Psoas muscle (tissue), 8 donors: ENCODE results near the gene MYF6. TPM values are rescaled to one million over a fixed set of nuclear protein-coding genes. Genes with fewer than 3 reads are reported as not detected.

Experiments
- ATAC-seq, 4 donors: fragments of 200-7000 bp; cut with Tn5 transposase; one replicate each; pipeline ENCODE4 v1.9.1; 2020; ENCODE audit warnings: moderate library complexity in 3 of 4, mild to moderate bottlenecking in 2 of 4
- DNase-seq, 2 donors: peaks; one replicate each; pipeline ENCODE4 v3.0.0-alpha.2; 2020
- H3K27ac ChIP-seq: fragments of 200-600 bp; one replicate; pipeline ENCODE4 v1.8.0; 2022
- H3K27me3 ChIP-seq, 3 donors: fragments of 200-600 bp in 1 of 3; one replicate each; pipeline versions ENCODE4 v1.6.1 to v1.8.0; 2013 to 2022; ENCODE audit warnings: low read length in 2 of 3, mild to moderate bottlenecking in 2 of 3, moderate library complexity in 1 of 3; ENCODE audit not compliant: insufficient read depth in 3 of 3
- H3K36me3 ChIP-seq, 2 donors: fragments of 200-600 bp in 1 of 2; one replicate each; pipeline versions ENCODE4 v1.6.1 to v1.8.0; 2013 to 2022; ENCODE audit warnings: low read depth in 1 of 2, mild to moderate bottlenecking in 1 of 2, moderate library complexity in 1 of 2; ENCODE audit not compliant: insufficient read depth in 1 of 2
- H3K4me1 ChIP-seq: fragments of 200-600 bp; one replicate; pipeline ENCODE4 v1.8.0; 2022
- H3K4me3 ChIP-seq: fragments of 200-600 bp; one replicate; pipeline ENCODE4 v1.8.0; 2022; ENCODE audit warnings: mild to moderate bottlenecking
- H3K9me3 ChIP-seq: fragments of 200-600 bp; one replicate; pipeline ENCODE4 v1.8.0; 2022
- CTCF ChIP-seq: fragments of 200-600 bp; IDR thresholded peaks from one replicate; pipeline ENCODE4 v1.8.0; 2022; ENCODE audit warnings: antibody characterized with exemption
- WGBS, 3 donors: extraction: QIAGEN DNeasy Blood & Tissue Kit; methylation state at CpG; one replicate each; pipeline versions ENCODE4 v1.1.6 to v1.1.7; 2013; 5-methylcytosine and 5-hydroxymethylcytosine counted together
- intact Hi-C, 2 donors: fragments of 100-400 bp; cut with DNase I; formaldehyde crosslinking; loops; one replicate each; pipeline versions ENCODE4 v1.11.0 to v1.14.2; 2022
- polyA plus RNA-seq, 3 donors: library from polyadenylated mRNA; stranded (reverse); fragments of 200-250 nt; gene quantifications; one replicate each; pipeline ENCODE4 v1.2.3, GENCODE V29; 2013
- total RNA-seq, 4 donors: library from RNA; stranded (reverse); fragmentation: NEBNext Ultra II Directional in 2 of 4; extraction: Animal tissue kit (Norgen Biotek cat#: 25700) in 2 of 4; gene quantifications; one replicate each; pipeline versions ENCODE4 v1.2.1 to v1.2.4, GENCODE V29; 2021 to 2023
- donor health status: healthy with polysubstance abuse.
- donor health status: DM: no; HTN: no; CAD: no; lungs with moderate emphysema.
- donor health status: Bipolar disorder and iron deficiency.
- donor health status: healthy.
- donor health status: DM: yes; HTN: yes; CAD: no.
- donor health status: DM: no; HTN: no; CAD: no.
- donor health status: DM: no; HTN: no; CAD: no.
- donor health status: DM: yes; HTN: yes; CAD: no.

MYF6 gene
- total and polyA plus RNA-seq, 7 donors = 66.7 to 1,359 (median 377) TPM

- no peak overlapping the region for H3K4me3 ChIP-seq
- no peak overlapping the region for H3K27ac ChIP-seq
- WGBS, 3 donors = 21 to 62% (median 33%) methylated on average over 2 of the region's 2 CpGs
- TF ChIP-seq CTCF = no peak
- no peaks in the 10 kb centered on the region for H3K9me3 ChIP-seq
- H3K4me1 ChIP-seq = no peaks in the 10 kb centered on the region
- intact Hi-C loops = no loop called here
- ATAC-seq = no peak
- no peaks in the 10 kb centered on the region for H3K27me3 ChIP-seq
- no peaks in the 10 kb centered on the region for H3K36me3 ChIP-seq
- no peak for DNase-seq
Observed at GRCh38 chr12:80749456-80749855, 42.0 kb downstream of the MYF6 start.

- no peak overlapping the region for H3K27ac ChIP-seq
- TF ChIP-seq CTCF = no peak
- no peaks in the 10 kb centered on the region for H3K27me3 ChIP-seq
- H3K4me3 ChIP-seq = no peak overlapping the region
- no peaks in the 10 kb centered on the region for H3K36me3 ChIP-seq
- ATAC-seq (no peak), DNase-seq (no peak)
- H3K9me3 ChIP-seq = no peaks in the 10 kb centered on the region
- peaks cover 5% of the 10 kb centered on the region for H3K4me1 ChIP-seq
- intact Hi-C loops = loop anchor here in 1 of 2 donors (5.0 kb wide), 1 partner anchor 35 kb away; the partner anchor contains the start of gene MYF5
Observed at GRCh38 chr12:80752464-80752863, 45.0 kb downstream of the MYF6 start.

GRCh38 chr12:80754274-80754673 lies 46.8 kb downstream of the MYF6 start:
- Histone ChIP-seq H3K4me3 (no peak overlapping the region), H3K27ac (no peak overlapping the region), H3K4me1 (peaks cover 5% of the 10 kb centered on the region), H3K27me3 (no peaks in the 10 kb centered on the region), H3K36me3 (no peaks in the 10 kb centered on the region), H3K9me3 (no peaks in the 10 kb centered on the region)
- no peak for DNase-seq
- WGBS, 3 donors = 75 to 90% (median 79%) methylated on average over 3 of the region's 3 CpGs
- TF ChIP-seq CTCF = no peak
- intact Hi-C loops = loop anchor here in 1 of 2 donors (5.0 kb wide), 1 partner anchor 37 kb away; the partner anchor contains the start of gene MYF5
- ATAC-seq = peak in 2 of 4 donors; percentile 37 to 64

- no peak for TF ChIP-seq CTCF
- Histone ChIP-seq H3K4me1 (peaks cover 5% of the 10 kb centered on the region), H3K9me3 (no peaks in the 10 kb centered on the region), H3K27me3 (no peaks in the 10 kb centered on the region), H3K27ac (no peak overlapping the region), H3K4me3 (no peak overlapping the region), H3K36me3 (no peaks in the 10 kb centered on the region)
- 19 to 41% (median 30%) methylated on average over 1 of the region's 1 CpG for WGBS, 3 donors
- ATAC-seq = peak in 3 of 4 donors; percentile 74 to 92 (median 88)
- intact Hi-C loops = no loop called here
- no peak for DNase-seq
Observed at GRCh38 chr12:80756875-80757274, 49.4 kb downstream of the MYF6 start.

Other genes with a start within 250 kb of the MYF6 start
- 1 to 10 TPM; 2.3 to 4.7 (median 3.5) TPM for gene MYF5, start 9.3 kb downstream of the MYF6 start, total RNA-seq
- gene MYF5, start 9.3 kb downstream of the MYF6 start, polyA plus RNA-seq = 1 to 10 TPM; 1.3 to 3.7 (median 3.0) TPM
- gene LIN7A, start 230.3 kb downstream of the MYF6 start, total RNA-seq = 1 to 10 TPM in 2 of 4 donors, under 1 TPM in 2; 0.67 to 2.1 (median 0.98) TPM
- 1 to 10 TPM in 1 of 3 donors, under 1 TPM in 2; 0.48 to 1.4 (median 0.51) TPM for gene LIN7A, start 230.3 kb downstream of the MYF6 start, polyA plus RNA-seq